Measurements from ENCODE around the gene KMT2A.

KMT2A gene

DNA sequence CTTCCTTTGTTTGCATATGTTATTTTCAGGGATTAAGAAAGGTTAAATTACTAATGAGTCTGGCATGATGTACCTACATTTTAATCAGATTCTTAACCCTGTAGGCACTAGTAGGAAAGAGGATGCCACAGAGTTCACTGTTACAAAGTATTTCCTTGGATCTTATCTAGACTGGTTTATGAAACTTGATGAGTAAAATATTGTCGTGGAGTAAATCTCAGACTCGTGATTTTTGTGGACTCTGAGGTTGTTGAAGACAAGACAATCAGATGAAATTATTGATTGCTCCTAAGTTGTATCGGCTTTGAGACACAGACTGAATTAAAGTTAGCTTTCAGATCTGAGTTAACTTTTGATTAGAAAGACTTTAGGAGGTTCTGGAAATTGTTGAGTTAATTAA lies 6.0 kb downstream of the KMT2A start:
- peaks cover 7% of the 10 kb centered on the region; the same call in 1 of the 2 replicates for H3K36me3 ChIP-seq (ENCODE audit: insufficient read depth, low read length)
- H3F3A ChIP-seq (ENCODE audit: low read depth) = peaks cover 7% of the 10 kb centered on the region; the same call in 1 of the 2 replicates
- H3K9me2 ChIP-seq (replicated peaks; ENCODE audit: low read depth, low read length) = no peaks in the 10 kb centered on the region
- H3K4me2 ChIP-seq (ENCODE audit: low read depth, low read length, poor library complexity, severe bottlenecking) = peak overlapping the region; percentile 99
- H3K79me2 ChIP-seq (ENCODE audit: insufficient read depth, low read length) = peaks cover 100% of the 10 kb centered on the region
- peak overlapping the region; percentile 95 for H3K9ac ChIP-seq (ENCODE audit: low read depth, low read length, poor library complexity, severe bottlenecking)
- no peaks in the 10 kb centered on the region for H3K27me3 ChIP-seq (ENCODE audit: insufficient read depth, low read length, poor library complexity, severe bottlenecking)
- no peak overlapping the region for H2AFZ ChIP-seq (ENCODE audit: low read length)
- peaks cover 96% of the 10 kb centered on the region for H4K20me1 ChIP-seq (ENCODE audit: insufficient read depth, low read length, poor library complexity, severe bottlenecking)
- peaks cover 71% of the 10 kb centered on the region for H3K4me1 ChIP-seq (ENCODE audit: insufficient read depth, low read length, poor library complexity, severe bottlenecking)
- no peaks in the 10 kb centered on the region for H3K9me3 ChIP-seq (ENCODE audit: insufficient read depth, low read depth, low read length)
- TF ChIP-seq, protein P1, sequence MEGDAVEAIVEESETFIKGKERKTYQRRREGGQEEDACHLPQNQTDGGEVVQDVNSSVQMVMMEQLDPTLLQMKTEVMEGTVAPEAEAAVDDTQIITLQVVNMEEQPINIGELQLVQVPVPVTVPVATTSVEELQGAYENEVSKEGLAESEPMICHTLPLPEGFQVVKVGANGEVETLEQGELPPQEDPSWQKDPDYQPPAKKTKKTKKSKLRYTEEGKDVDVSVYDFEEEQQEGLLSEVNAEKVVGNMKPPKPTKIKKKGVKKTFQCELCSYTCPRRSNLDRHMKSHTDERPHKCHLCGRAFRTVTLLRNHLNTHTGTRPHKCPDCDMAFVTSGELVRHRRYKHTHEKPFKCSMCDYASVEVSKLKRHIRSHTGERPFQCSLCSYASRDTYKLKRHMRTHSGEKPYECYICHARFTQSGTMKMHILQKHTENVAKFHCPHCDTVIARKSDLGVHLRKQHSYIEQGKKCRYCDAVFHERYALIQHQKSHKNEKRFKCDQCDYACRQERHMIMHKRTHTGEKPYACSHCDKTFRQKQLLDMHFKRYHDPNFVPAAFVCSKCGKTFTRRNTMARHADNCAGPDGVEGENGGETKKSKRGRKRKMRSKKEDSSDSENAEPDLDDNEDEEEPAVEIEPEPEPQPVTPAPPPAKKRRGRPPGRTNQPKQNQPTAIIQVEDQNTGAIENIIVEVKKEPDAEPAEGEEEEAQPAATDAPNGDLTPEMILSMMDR (conservative IDR thresholded peaks at IDR 0.05; ENCODE audit: low read length) = no peak
- TF ChIP-seq EZH2phosphoT487 (IDR thresholded peaks at IDR 0.05; ENCODE audit: borderline replicate concordance) = no peak
- H3K4me3 ChIP-seq (ENCODE audit: low read length, poor library complexity, severe bottlenecking) = peak overlapping the region; percentile 92

DNA sequence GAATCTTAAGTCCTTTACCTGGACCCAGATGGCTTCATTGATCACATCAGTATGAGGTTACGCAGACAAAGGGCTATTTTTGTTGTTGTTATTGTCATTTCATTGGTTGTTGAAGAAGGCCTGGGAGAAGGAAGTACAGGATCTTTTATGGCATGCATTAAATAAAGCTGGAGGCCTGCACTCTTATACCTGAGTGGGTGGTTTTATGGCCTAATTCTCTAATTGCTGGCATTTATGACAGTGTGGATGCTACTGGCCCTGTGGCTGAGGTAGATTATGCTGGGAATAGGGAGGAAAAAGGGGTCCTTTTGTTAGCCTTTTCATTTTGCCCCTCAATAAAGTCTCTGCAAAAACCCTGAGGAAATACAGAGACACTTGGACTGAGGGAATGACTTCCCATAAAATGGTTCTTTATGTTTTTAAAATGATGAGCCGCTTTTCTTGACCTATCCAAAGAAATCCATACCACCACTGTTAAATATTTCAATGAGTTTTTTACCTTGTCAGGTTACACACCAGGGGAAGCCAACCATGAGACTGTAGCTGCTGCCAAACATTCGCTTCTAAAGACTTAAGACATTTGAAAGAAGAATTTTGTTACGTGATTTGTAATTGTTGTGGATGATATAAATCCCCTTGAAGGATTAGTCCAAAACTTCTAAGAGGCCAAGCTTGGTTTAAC lies 6.8 kb downstream of the KMT2A start:
- Histone ChIP-seq H3K27me3 (ENCODE audit: insufficient read depth, low read length, poor library complexity, severe bottlenecking) (no peaks in the 10 kb centered on the region), H3K9me2 (replicated peaks; ENCODE audit: low read depth, low read length) (no peaks in the 10 kb centered on the region), H3F3A (ENCODE audit: low read depth) (peaks cover 5% of the 10 kb centered on the region; the same call in 1 of the 2 replicates), H3K4me2 (ENCODE audit: low read depth, low read length, poor library complexity, severe bottlenecking) (peak overlapping the region; percentile 99), H3K4me1 (ENCODE audit: insufficient read depth, low read length, poor library complexity, severe bottlenecking) (peaks cover 76% of the 10 kb centered on the region), H3K9me3 (ENCODE audit: insufficient read depth, low read depth, low read length) (no peaks in the 10 kb centered on the region), H3K9ac (ENCODE audit: low read depth, low read length, poor library complexity, severe bottlenecking) (peak overlapping the region; percentile 95), H2AFZ (ENCODE audit: low read length) (no peak overlapping the region), H3K79me2 (ENCODE audit: insufficient read depth, low read length) (peaks cover 100% of the 10 kb centered on the region), H3K4me3 (ENCODE audit: low read length, poor library complexity, severe bottlenecking) (peak overlapping the region; percentile 92), H3K36me3 (ENCODE audit: insufficient read depth, low read length) (peaks cover 14% of the 10 kb centered on the region; the same call in 1 of the 2 replicates), H4K20me1 (ENCODE audit: insufficient read depth, low read length, poor library complexity, severe bottlenecking) (peaks cover 96% of the 10 kb centered on the region)
- TF ChIP-seq EZH2phosphoT487 (IDR thresholded peaks at IDR 0.05; ENCODE audit: borderline replicate concordance) = no peak
- TF ChIP-seq, protein P1 (conservative IDR thresholded peaks at IDR 0.05; ENCODE audit: low read length) = no peak

DNA sequence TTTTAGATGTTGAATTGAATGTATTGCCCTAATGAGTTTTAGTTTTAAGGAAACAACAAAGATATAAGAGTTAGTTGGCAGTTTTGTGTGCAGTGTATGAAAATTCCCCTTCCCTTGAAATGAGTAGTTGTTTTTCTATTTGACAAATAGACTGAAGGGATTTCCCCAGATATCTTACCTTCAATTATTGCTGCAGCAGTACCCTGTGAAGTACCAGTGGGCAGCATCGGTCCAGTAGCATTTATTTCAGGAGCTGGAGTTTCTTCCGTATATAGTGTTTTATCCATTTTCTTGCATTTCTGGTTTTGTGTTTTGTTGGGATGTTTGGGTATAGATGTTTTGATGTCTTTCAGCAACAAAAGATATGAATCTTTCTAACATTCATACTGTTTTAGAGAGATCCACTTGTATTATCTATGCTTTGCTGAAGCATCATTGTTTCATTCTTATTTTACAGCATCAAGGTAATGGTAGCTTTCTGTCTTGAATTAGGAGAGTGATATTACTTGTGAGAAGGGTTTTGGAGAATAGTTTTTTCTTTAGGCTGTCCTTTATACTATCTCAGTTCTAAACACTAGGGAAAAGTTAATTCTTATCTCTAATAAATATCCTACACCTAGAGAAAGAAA lies 7.4 kb downstream of the KMT2A start:
- Histone ChIP-seq H3K9me3 (ENCODE audit: insufficient read depth, low read depth, low read length) (no peaks in the 10 kb centered on the region), H3K4me3 (ENCODE audit: low read length, poor library complexity, severe bottlenecking) (peak overlapping the region; percentile 92), H3K9me2 (replicated peaks; ENCODE audit: low read depth, low read length) (no peaks in the 10 kb centered on the region), H3K79me2 (ENCODE audit: insufficient read depth, low read length) (peaks cover 100% of the 10 kb centered on the region), H3K4me1 (ENCODE audit: insufficient read depth, low read length, poor library complexity, severe bottlenecking) (peaks cover 82% of the 10 kb centered on the region), H3K36me3 (ENCODE audit: insufficient read depth, low read length) (peaks cover 20% of the 10 kb centered on the region), H3K4me2 (ENCODE audit: low read depth, low read length, poor library complexity, severe bottlenecking) (peak overlapping the region; percentile 99), H3K9ac (ENCODE audit: low read depth, low read length, poor library complexity, severe bottlenecking) (peak overlapping the region; percentile 95), H4K20me1 (ENCODE audit: insufficient read depth, low read length, poor library complexity, severe bottlenecking) (peaks cover 100% of the 10 kb centered on the region), H3F3A (ENCODE audit: low read depth) (0 out of 2 replicates have a peak, but pooled peaks cover 3% of the 10 kb centered on the region), H3K27me3 (ENCODE audit: insufficient read depth, low read length, poor library complexity, severe bottlenecking) (no peaks in the 10 kb centered on the region), H2AFZ (ENCODE audit: low read length) (no peak overlapping the region)
- TF ChIP-seq, protein P1 (conservative IDR thresholded peaks at IDR 0.05; ENCODE audit: low read length) = no peak
- no peak for TF ChIP-seq EZH2phosphoT487 (IDR thresholded peaks at IDR 0.05; ENCODE audit: borderline replicate concordance)

Measured in Loucy (cell line).